Cerebellar cortex (tissue), 1 donor: ENCODE data around the gene ST6GALNAC5.
"Not testable (repeated sequence)": the region's sequence is repeated elsewhere in the genome, so short reads cannot be mapped to it uniquely, and the experiment has no call there.

Experiments used
- DNase-seq: peaks from one replicate; pipeline ENCODE4 v3.0.0-alpha.2; 2015; ENCODE audit warnings: low spot score

ST6GALNAC5 gene

GRCh38 chr1:76939050-76939816 is 72.0 kb downstream of the ST6GALNAC5 start:
- DNase-seq = no peak

GRCh38 chr1:76939817-76940216 is 72.5 kb downstream of the ST6GALNAC5 start:
- DNase-seq = no peak

GRCh38 chr1:76940571-76941335 is 73.5 kb downstream of the ST6GALNAC5 start:
- DNase-seq = no peak

DNA sequence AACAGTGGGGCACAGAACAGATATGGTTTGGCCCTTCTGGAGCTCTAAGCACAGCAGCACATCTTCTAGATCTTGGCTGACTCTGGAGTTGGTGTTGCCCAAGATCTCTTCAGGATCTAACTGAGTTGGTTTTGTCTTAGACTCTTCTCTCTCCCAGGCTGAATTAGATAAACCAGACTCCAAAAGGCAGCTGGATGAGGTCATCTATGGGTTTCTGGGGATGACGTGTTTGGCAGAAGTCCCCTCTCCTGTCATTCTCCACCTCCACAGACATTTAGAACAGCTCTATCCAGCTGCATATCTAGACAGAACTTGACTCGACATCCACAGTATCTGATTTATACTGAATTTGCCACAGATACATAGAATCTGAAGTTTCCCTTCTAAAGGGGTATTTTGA is 75.3 kb downstream of the ST6GALNAC5 start:
- no peak for DNase-seq

DNA sequence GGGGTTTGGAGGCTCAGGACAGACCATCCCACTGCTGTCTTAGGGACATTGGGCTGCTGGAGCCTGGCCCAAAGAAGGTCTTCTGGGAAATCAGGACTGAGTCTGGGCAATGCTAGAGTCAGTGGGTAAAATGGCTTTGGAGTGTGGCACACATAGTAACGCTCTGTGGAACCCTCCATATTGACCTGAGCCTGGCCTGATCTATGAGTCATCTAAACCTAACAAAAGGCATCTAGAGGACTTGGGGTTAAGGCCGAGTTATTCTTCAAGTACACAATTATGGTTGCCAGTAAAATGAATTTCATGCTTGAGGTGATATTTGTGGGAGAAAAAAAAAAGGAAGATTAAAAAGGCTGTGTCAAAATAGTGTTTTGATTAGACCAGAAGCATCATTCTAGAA is 77.7 kb downstream of the ST6GALNAC5 start:
- no peak for DNase-seq

GRCh38 chr1:76948846-76949245 is 81.6 kb downstream of the ST6GALNAC5 start:
- no peak for DNase-seq

- DNase-seq = no peak
Observed at GRCh38 chr1:76949503-76949902, 82.2 kb downstream of the ST6GALNAC5 start.

DNA sequence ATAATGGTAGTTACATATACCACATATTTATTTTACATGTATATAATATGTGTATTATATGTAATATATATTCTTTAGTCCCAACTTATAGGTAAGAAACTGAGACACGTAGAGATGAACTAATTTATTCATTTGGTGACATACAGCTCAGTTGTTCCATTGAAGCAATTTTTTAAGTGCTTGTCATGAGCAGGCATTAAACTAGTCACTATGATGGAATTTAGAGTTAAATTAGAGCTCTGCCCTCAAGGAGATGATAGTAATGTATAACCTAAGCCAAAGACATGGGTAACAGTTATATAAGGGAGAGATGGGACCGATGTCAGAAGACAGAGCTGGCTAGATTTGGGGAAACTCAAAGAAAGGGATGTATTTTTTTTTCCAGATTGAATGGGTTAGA is 83.0 kb downstream of the ST6GALNAC5 start:
- DNase-seq = no peak

GRCh38 chr1:76951153-76951552 is 83.9 kb downstream of the ST6GALNAC5 start:
- no peak for DNase-seq

DNA sequence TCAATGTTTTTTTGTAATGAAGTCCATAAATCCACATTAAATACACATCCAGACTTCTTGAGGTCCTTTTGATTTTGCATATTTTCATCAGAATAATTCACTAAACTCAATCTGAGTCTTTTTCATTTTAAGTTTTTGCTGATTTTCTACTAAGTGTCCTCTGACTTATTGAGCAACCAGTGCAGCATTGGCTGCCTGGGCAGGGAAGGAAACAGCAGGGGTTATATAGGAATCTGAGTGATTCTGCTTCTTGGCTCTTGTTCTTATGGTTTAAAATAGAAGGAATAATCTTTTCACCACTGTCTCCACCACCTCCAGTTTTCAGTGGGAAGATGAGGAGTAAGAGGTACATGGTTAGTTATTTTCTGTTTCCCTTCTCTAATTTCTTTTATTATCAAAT is 88.4 kb downstream of the ST6GALNAC5 start:
- DNase-seq = no peak

- no peak for DNase-seq
Observed at GRCh38 chr1:76957961-76958360, 90.7 kb downstream of the ST6GALNAC5 start.

GRCh38 chr1:76958828-76959227 is 91.5 kb downstream of the ST6GALNAC5 start:
- DNase-seq = no peak

GRCh38 chr1:76959556-76959955 is 92.3 kb downstream of the ST6GALNAC5 start:
- DNase-seq = no peak

DNA sequence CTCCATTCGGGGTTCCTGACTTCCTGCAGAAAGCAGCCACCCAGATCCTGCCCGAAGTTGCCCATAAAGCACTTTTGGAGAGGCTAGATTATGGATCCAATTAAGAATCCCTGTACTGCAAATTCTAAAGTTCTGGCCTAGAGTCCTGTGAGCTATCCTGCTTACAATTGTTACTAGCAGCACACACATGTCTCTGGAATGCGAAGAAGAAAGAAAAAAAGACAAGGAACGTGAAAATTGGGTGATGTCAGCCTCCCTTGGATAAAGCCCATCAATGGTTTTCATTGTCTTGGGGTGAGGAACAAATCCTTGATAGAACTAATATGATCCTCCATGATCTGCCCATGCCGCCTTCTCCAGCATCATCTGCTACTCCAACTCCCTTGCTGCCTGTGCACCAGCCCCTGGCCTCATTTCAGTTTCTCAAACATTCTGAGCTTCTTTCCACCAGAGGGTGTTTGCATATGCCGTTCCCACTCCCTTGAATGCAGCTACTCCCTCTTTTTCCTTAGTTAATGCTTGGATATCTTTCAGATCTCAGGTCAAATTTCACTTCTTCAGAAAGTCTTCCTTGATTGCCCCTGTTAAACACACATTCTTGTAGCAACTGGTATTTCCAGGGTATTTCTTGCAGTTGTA is 94.0 kb downstream of the ST6GALNAC5 start:
- no peak for DNase-seq

DNA sequence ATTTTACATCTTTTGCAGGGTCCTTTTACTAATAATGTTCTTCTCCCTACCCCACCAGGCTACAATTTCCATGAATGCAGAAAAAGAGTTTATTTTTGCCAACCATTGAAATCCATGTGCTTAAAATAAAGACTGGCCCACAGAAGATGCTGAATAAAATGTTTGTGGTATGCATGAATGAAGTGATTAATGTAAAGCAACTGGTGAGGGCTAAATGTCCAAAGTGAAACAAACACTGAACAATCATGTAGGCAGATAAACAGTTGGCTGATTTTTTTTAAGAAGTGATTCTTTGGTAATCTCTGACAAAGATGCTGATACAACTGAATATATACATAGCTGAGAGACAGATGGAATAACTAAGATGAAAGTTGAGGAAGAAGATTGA is 94.5 kb downstream of the ST6GALNAC5 start:
- no peak for DNase-seq

DNA sequence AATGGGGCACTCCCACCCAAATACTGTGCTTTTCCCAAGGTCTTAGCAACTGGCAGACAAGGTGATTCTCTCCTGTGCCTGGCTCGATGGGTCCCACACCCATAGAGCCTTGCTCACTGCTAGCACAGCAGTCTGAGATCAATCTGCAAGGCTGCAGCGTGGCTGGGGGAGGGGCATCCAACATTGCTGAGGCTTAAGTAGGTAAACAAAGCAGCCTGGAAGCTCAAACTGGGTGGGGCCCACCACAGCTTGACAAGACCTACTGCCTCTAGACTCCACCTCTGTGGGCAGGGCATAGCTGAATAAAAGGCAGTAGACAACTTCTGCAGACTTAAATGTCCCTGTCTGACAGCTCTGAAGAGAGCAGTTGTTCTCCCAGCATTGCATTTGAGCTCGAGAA is 114.0 kb downstream of the ST6GALNAC5 start:
- not testable (repeated sequence) for DNase-seq

GRCh38 chr1:76989976-76990375 is 122.7 kb downstream of the ST6GALNAC5 start:
- no peak for DNase-seq

DNA sequence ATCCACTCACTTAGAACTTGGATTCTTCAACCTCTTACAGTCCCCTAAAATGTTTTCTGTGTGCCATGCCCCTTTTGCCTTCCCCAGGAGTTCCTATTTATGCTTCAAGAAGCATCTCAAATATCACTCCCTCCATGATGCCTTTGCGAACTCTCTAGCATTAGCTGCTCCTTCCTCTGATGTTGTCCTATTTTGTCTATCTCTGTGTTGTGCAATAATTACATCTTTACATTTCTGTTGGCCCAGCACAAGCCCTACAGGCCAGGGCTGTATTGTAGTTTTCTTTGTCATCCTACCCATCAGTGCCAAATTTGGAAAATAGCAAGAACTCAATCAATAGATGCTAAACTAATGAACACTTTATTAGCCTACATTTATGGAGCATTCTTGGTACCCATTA is 125.8 kb downstream of the ST6GALNAC5 start:
- no peak for DNase-seq

DNA sequence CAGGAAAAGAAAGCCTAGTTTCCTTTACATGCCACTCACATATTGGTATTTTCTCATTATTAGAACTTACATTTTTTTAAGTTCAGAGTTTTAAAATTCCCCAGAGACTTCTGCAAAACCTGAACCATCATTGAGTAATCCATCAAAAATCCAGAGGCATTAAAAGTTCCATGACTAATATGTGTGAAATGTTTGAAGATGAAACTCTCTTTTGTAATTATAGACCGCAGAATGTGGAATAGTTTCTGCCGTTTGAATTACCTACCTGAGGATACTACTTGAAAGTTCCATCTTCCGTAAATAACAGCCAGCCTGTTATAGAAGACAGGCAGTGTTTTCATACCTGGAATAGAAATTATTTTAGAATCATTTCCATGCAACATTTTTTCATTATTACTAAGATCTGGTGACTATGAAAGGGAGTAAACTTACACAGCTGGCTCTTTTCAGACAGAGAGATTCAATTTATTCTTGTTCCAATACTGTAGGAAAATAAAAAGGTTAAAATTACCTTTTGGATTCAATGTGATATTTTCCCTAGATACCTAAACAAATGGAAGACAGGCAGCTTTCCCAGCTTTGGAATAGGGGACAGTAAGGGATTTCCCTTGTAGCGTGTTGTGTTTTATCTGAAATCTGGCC is 131.4 kb downstream of the ST6GALNAC5 start:
- DNase-seq = no peak

- no peak for DNase-seq
Observed at GRCh38 chr1:77007675-77008074, 140.4 kb downstream of the ST6GALNAC5 start.

- DNase-seq = peak; percentile 14
Observed at GRCh38 chr1:77010937-77011336, 143.7 kb downstream of the ST6GALNAC5 start.

GRCh38 chr1:77012066-77012465 is 144.8 kb downstream of the ST6GALNAC5 start:
- no peak for DNase-seq
